SK-N-SH treated with all-trans-retinoic acid at 6 μM for 48 hours (cell line): ENCODE data around the gene SAMD4B.

Experiments
- ISL1 ChIP-seq: fragments of 250-450 bp; sonication (Bioruptor Pico); IDR thresholded peaks from 2 replicates; pipeline ENCODE4 v2.1.2; 2022; ENCODE audit warnings: mild to moderate bottlenecking, moderate library complexity
- PATZ1 ChIP-seq: fragments of 250-450 bp; sonication (Bioruptor Pico); IDR thresholded peaks from 2 replicates; pipeline ENCODE4 v1.8.0; 2020; ENCODE audit warnings: mild to moderate bottlenecking, moderate library complexity, borderline replicate concordance
- ZC3H10 ChIP-seq: fragments of 250-450 bp; sonication (Bioruptor Pico); IDR thresholded peaks from 2 replicates; pipeline ENCODE4 v1.5.1; 2021; ENCODE audit warnings: mild to moderate bottlenecking, moderate library complexity
- ZFP3 ChIP-seq: fragments of 250-450 bp; sonication (Bioruptor Pico); IDR thresholded peaks from 2 replicates; pipeline ENCODE4 v1.5.0; 2020; ENCODE audit warnings: mild to moderate bottlenecking, moderate library complexity
- TF ChIP-seq, protein P1 (sequence below): fragments of 250-450 bp; sonication (Bioruptor Pico); IDR thresholded peaks from 2 replicates; pipeline ENCODE4 v1.5.1; 2020; ENCODE audit warnings: low read depth, mild to moderate bottlenecking, moderate library complexity

GRCh38 chr19:39301562-39301961 lies 40.7 kb upstream of the SAMD4B start:
- TF ChIP-seq PATZ1 (CRISPR knock-in tag) (no peak), ISL1 (CRISPR knock-in tag) (no peak), ZC3H10 (CRISPR knock-in tag) (no peak), ZFP3 (CRISPR knock-in tag) (no peak)
- TF ChIP-seq, protein P1, sequence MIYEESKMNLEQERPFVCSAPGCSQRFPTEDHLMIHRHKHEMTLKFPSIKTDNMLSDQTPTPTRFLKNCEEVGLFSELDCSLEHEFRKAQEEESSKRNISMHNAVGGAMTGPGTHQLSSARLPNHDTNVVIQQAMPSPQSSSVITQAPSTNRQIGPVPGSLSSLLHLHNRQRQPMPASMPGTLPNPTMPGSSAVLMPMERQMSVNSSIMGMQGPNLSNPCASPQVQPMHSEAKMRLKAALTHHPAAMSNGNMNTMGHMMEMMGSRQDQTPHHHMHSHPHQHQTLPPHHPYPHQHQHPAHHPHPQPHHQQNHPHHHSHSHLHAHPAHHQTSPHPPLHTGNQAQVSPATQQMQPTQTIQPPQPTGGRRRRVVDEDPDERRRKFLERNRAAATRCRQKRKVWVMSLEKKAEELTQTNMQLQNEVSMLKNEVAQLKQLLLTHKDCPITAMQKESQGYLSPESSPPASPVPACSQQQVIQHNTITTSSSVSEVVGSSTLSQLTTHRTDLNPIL (CRISPR knock-in tag), result no peak
